HG03439 (cell line): ENCODE results near the gene HSDL2.
"Not testable (repeated sequence)": the region's sequence is repeated elsewhere in the genome, so short reads cannot be mapped to it uniquely, and the experiment has no call there.

ENCODE experiments used
- ATAC-seq: cut with Tn5 transposase; IDR thresholded peaks from one replicate; pipeline ENCODE4 v1.9.1; 2021; ENCODE audit warnings: mild to moderate bottlenecking, moderate library complexity; ENCODE audit not compliant: unreplicated experiment

The HSDL2 gene

GRCh38 chr9:112494153-112494552 lies 114.2 kb downstream of the HSDL2 start:
- ATAC-seq: no peak

GRCh38 chr9:112495614-112496013 lies 115.7 kb downstream of the HSDL2 start:
- no peak for ATAC-seq

GRCh38 chr9:112496074-112496722 lies 116.3 kb downstream of the HSDL2 start:
- ATAC-seq: no peak

GRCh38 chr9:112500842-112501241 lies 120.9 kb downstream of the HSDL2 start:
- ATAC-seq: no peak

GRCh38 chr9:112501287-112501686 lies 121.4 kb downstream of the HSDL2 start:
- ATAC-seq: no peak

GRCh38 chr9:112502175-112502946 lies 122.5 kb downstream of the HSDL2 start:
- no peak for ATAC-seq

GRCh38 chr9:112503170-112503569 lies 123.3 kb downstream of the HSDL2 start:
- no peak for ATAC-seq

- ATAC-seq: no peak
These were observed 125.2 kb downstream of the HSDL2 start for GRCh38 chr9:112505086-112505485.

- no peak for ATAC-seq
These were observed 125.7 kb downstream of the HSDL2 start for GRCh38 chr9:112505607-112506006.

- no peak for ATAC-seq
These were observed 126.7 kb downstream of the HSDL2 start for GRCh38 chr9:112506571-112506970.

GRCh38 chr9:112507001-112507680 lies 127.2 kb downstream of the HSDL2 start:
- ATAC-seq: no peak

GRCh38 chr9:112508377-112508776 lies 128.5 kb downstream of the HSDL2 start:
- no peak for ATAC-seq

GRCh38 chr9:112512377-112512776 lies 132.5 kb downstream of the HSDL2 start:
- ATAC-seq: not testable (repeated sequence)

- no peak for ATAC-seq
These were observed 136.9 kb downstream of the HSDL2 start for GRCh38 chr9:112516769-112517168.

GRCh38 chr9:112520069-112520468 lies 140.2 kb downstream of the HSDL2 start:
- no peak for ATAC-seq

GRCh38 chr9:112520656-112521055 lies 140.7 kb downstream of the HSDL2 start:
- ATAC-seq: no peak
